D721Med (cell line): Measurements from ENCODE around the gene CFAP221.

Experiments used
- DNase-seq: peaks from one replicate; pipeline ENCODE4 v3.0.0; 2011; ENCODE audit warnings: low spot score; ENCODE audit not compliant: insufficient read length
- FAIRE-seq: peaks from 2 replicates; lab custom pipeline; 2011; peaks lifted over from hg19 to GRCh38; lab: Jason Lieb, UNC
- CTCF ChIP-seq: IDR thresholded peaks from 2 replicates; pipeline ENCODE4 v1.5.1; 2012; ENCODE audit warnings: mild to moderate bottlenecking, control low read depth; ENCODE audit not compliant: insufficient read depth; ENCODE audit errors: missing control alignments

CFAP221 gene

GRCh38 chr2:119584469-119584868, 40.2 kb downstream of the CFAP221 start:
- FAIRE-seq (no peak), DNase-seq (no peak)
- TF ChIP-seq CTCF = no peak

- no peak for FAIRE-seq
- TF ChIP-seq CTCF = no peak
- no peak for DNase-seq
Observed at GRCh38 chr2:119586085-119586484, 41.8 kb downstream of the CFAP221 start.

- no peak for TF ChIP-seq CTCF
- DNase-seq (no peak), FAIRE-seq (no peak)
Observed at GRCh38 chr2:119590873-119591272, 46.6 kb downstream of the CFAP221 start.

DNA sequence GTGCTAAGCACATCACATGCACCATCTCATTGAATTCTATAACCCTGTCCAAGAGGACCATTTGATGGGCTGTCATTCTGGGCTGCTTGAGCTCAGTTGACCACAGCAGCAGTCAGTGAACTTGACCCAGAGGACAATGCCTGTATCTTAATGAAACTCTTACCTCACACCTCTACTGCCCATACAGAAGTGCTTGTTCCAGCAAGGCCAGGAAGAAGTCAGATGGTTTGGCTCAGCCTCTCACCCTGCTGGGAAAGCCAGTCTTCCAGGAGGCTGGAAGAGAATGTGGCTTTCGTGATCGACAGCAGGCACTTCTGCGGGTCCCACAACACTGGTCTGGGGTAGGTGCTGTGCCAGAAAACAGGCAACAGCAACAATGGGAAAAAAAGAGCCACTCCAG, 47.3 kb downstream of the CFAP221 start:
- TF ChIP-seq CTCF = no peak
- DNase-seq = no peak
- FAIRE-seq = no peak

DNA sequence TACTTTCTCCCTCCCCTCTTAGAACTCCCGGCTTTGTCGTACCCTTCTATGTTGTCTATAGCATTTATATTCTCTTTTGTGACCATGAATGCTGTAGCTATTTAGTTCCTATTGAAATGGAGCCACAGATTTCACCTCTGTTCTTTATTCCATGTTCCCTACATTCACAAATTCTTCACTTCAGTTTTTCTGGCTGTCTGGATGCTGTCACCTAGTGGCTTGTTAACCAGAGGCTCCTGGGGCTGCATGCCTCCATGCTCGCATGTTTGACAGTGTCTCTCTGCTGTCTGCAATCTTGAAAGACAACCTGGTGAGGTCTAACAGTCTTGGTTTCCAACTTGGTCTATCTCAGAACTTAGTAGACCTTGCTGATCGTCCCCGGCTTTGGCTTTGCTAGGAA, 48.2 kb downstream of the CFAP221 start:
- FAIRE-seq (no peak), DNase-seq (no peak)
- TF ChIP-seq CTCF = no peak

DNA sequence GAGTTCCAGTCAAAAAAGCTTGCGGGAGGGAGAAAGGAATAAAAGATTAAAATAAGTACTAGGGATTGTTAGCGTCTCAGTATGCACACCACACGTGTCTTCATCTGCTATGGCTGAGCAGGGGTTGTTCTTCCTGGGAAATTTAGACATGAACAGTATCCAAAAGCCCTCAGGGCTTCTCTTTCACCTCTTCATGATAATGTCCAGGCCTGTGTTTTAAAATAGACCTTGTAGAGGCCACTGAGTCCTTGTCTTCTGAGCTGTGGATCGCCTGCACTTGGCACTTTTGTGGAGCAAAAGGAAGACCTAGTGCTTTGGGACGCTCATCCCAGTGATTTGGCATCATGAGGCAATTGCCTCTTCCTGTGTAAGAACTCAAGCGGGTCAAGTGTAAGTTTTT, 52.4 kb downstream of the CFAP221 start:
- no peak for DNase-seq
- no peak for TF ChIP-seq CTCF
- FAIRE-seq = no peak

- no peak for FAIRE-seq
- TF ChIP-seq CTCF = no peak
- DNase-seq = no peak
Observed at GRCh38 chr2:119598596-119599263, 54.5 kb downstream of the CFAP221 start.
